ENCODE results near the gene TMC7.

TMC7 gene

GRCh38 chr16:18959031-18959505 lies 24.7 kb upstream of the TMC7 start:
- Histone ChIP-seq H3K9ac (ENCODE audit: insufficient read length, low read depth) (no peak overlapping the region), H3K36me3 (ENCODE audit: insufficient read depth, insufficient read length, low read length) (no peaks in the 10 kb centered on the region), H3K4me3 (ENCODE audit: insufficient read length, low read depth) (no peak overlapping the region), H3K4me1 (ENCODE audit: insufficient read depth, insufficient read length) (no peaks in the 10 kb centered on the region), H3K9me3 (ENCODE audit: insufficient read depth, low read length) (no peaks in the 10 kb centered on the region), H3K27me3 (ENCODE audit: insufficient read depth, insufficient read length) (no peaks in the 10 kb centered on the region)
- TF ChIP-seq SUZ12 (IDR thresholded peaks at IDR 0.05; ENCODE audit: extremely low read depth, insufficient read depth, insufficient read length), result no peak
- no peak for TF ChIP-seq ZNF274 (IDR thresholded peaks at IDR 0.05; ENCODE audit: low read depth, low read length)
- no peak for TF ChIP-seq YY1 (IDR thresholded peaks at IDR 0.05; ENCODE audit: insufficient read depth, insufficient read length)
- no peak for DNase-seq (ENCODE audit: low read depth, low spot score)

- Histone ChIP-seq H3K9ac (ENCODE audit: insufficient read length, low read depth) (no peak overlapping the region), H3K27me3 (ENCODE audit: insufficient read depth, insufficient read length) (no peaks in the 10 kb centered on the region), H3K4me3 (ENCODE audit: insufficient read length, low read depth) (no peak overlapping the region), H3K36me3 (ENCODE audit: insufficient read depth, insufficient read length, low read length) (no peaks in the 10 kb centered on the region), H3K4me1 (ENCODE audit: insufficient read depth, insufficient read length) (no peaks in the 10 kb centered on the region), H3K9me3 (ENCODE audit: insufficient read depth, low read length) (no peaks in the 10 kb centered on the region)
- no peak for TF ChIP-seq ZNF274 (IDR thresholded peaks at IDR 0.05; ENCODE audit: low read depth, low read length)
- DNase-seq (ENCODE audit: low read depth, low spot score), result no peak
Observed at GRCh38 chr16:18965555-18965954, 18.2 kb upstream of the TMC7 start.

- H3K36me3 ChIP-seq (ENCODE audit: insufficient read depth, insufficient read length, low read length), result no peaks in the 10 kb centered on the region
- no peak overlapping the region for H3K9ac ChIP-seq (ENCODE audit: insufficient read length, low read depth)
- no peaks in the 10 kb centered on the region for H3K4me1 ChIP-seq (ENCODE audit: insufficient read depth, insufficient read length)
- no peak for TF ChIP-seq ZNF274 (IDR thresholded peaks at IDR 0.05; ENCODE audit: low read depth, low read length)
- H3K4me3 ChIP-seq (ENCODE audit: insufficient read length, low read depth), result no peak overlapping the region
- H3K9me3 ChIP-seq (ENCODE audit: insufficient read depth, low read length), result no peaks in the 10 kb centered on the region
- H3K27me3 ChIP-seq (ENCODE audit: insufficient read depth, insufficient read length), result no peaks in the 10 kb centered on the region
- DNase-seq (ENCODE audit: low read depth, low spot score), result no peak
Observed at GRCh38 chr16:18966791-18967190, 16.9 kb upstream of the TMC7 start.

- H3K4me1 ChIP-seq (ENCODE audit: insufficient read depth, insufficient read length), result no peaks in the 10 kb centered on the region
- H3K27me3 ChIP-seq (ENCODE audit: insufficient read depth, insufficient read length), result no peaks in the 10 kb centered on the region
- DNase-seq (ENCODE audit: low read depth, low spot score), result peak; percentile 71
- TF ChIP-seq YY1 (IDR thresholded peaks at IDR 0.05; ENCODE audit: insufficient read depth, insufficient read length), result no peak
- no peak for TF ChIP-seq ZNF274 (IDR thresholded peaks at IDR 0.05; ENCODE audit: low read depth, low read length)
- TF ChIP-seq SUZ12 (IDR thresholded peaks at IDR 0.05; ENCODE audit: extremely low read depth, insufficient read depth, insufficient read length), result no peak
- no peak overlapping the region for H3K9ac ChIP-seq (ENCODE audit: insufficient read length, low read depth)
- H3K4me3 ChIP-seq (ENCODE audit: insufficient read length, low read depth), result no peak overlapping the region
- no peaks in the 10 kb centered on the region for H3K36me3 ChIP-seq (ENCODE audit: insufficient read depth, insufficient read length, low read length)
- H3K9me3 ChIP-seq (ENCODE audit: insufficient read depth, low read length), result no peaks in the 10 kb centered on the region
Observed at GRCh38 chr16:18969050-18969854, 14.5 kb upstream of the TMC7 start.

- no peak overlapping the region for H3K4me3 ChIP-seq (ENCODE audit: insufficient read length, low read depth)
- TF ChIP-seq SUZ12 (IDR thresholded peaks at IDR 0.05; ENCODE audit: extremely low read depth, insufficient read depth, insufficient read length), result no peak
- TF ChIP-seq YY1 (IDR thresholded peaks at IDR 0.05; ENCODE audit: insufficient read depth, insufficient read length), result no peak
- TF ChIP-seq ZNF274 (IDR thresholded peaks at IDR 0.05; ENCODE audit: low read depth, low read length), result no peak
Observed at GRCh38 chr16:18969855-18970240, 13.9 kb upstream of the TMC7 start.

GRCh38 chr16:18975109-18975508 lies 8.6 kb upstream of the TMC7 start:
- Histone ChIP-seq H3K9ac (ENCODE audit: insufficient read length, low read depth) (no peak overlapping the region), H3K4me1 (ENCODE audit: insufficient read depth, insufficient read length) (no peaks in the 10 kb centered on the region), H3K36me3 (ENCODE audit: insufficient read depth, insufficient read length, low read length) (no peaks in the 10 kb centered on the region), H3K27me3 (ENCODE audit: insufficient read depth, insufficient read length) (no peaks in the 10 kb centered on the region), H3K9me3 (ENCODE audit: insufficient read depth, low read length) (no peaks in the 10 kb centered on the region), H3K4me3 (ENCODE audit: insufficient read length, low read depth) (no peak overlapping the region)
- DNase-seq (ENCODE audit: low read depth, low spot score), result no peak
- no peak for TF ChIP-seq SUZ12 (IDR thresholded peaks at IDR 0.05; ENCODE audit: extremely low read depth, insufficient read depth, insufficient read length)
- TF ChIP-seq YY1 (IDR thresholded peaks at IDR 0.05; ENCODE audit: insufficient read depth, insufficient read length), result no peak
- no peak for TF ChIP-seq ZNF274 (IDR thresholded peaks at IDR 0.05; ENCODE audit: low read depth, low read length)

More at GRCh38 chr16:18969855-18970240, 13.9 kb upstream of the TMC7 start:
- Histone ChIP-seq H3K27me3 (ENCODE audit: insufficient read depth, insufficient read length) (no peaks in the 10 kb centered on the region), H3K9ac (ENCODE audit: insufficient read length, low read depth) (no peak overlapping the region), H3K9me3 (ENCODE audit: insufficient read depth, low read length) (no peaks in the 10 kb centered on the region), H3K36me3 (ENCODE audit: insufficient read depth, insufficient read length, low read length) (no peaks in the 10 kb centered on the region), H3K4me1 (ENCODE audit: insufficient read depth, insufficient read length) (no peaks in the 10 kb centered on the region)
- DNase-seq (ENCODE audit: low read depth, low spot score), result no peak

- H3K4me3 ChIP-seq (ENCODE audit: insufficient read length, low read depth), result no peak overlapping the region
- H3K9me3 ChIP-seq (ENCODE audit: insufficient read depth, low read length), result no peaks in the 10 kb centered on the region
- no peaks in the 10 kb centered on the region for H3K36me3 ChIP-seq (ENCODE audit: insufficient read depth, insufficient read length, low read length)
- TF ChIP-seq SUZ12 (IDR thresholded peaks at IDR 0.05; ENCODE audit: extremely low read depth, insufficient read depth, insufficient read length) (no peak), ZNF274 (IDR thresholded peaks at IDR 0.05; ENCODE audit: low read depth, low read length) (no peak), YY1 (IDR thresholded peaks at IDR 0.05; ENCODE audit: insufficient read depth, insufficient read length) (no peak)
- no peak for DNase-seq (ENCODE audit: low read depth, low spot score)
- H3K9ac ChIP-seq (ENCODE audit: insufficient read length, low read depth), result no peak overlapping the region
- no peaks in the 10 kb centered on the region for H3K4me1 ChIP-seq (ENCODE audit: insufficient read depth, insufficient read length)
- H3K27me3 ChIP-seq (ENCODE audit: insufficient read depth, insufficient read length), result no peaks in the 10 kb centered on the region
Observed at GRCh38 chr16:18979936-18980335, 3.8 kb upstream of the TMC7 start.
